HepG2 (cell line): ENCODE results near the gene SLC25A52. TPM values are rescaled to one million over a fixed set of nuclear protein-coding genes. Genes with fewer than 3 reads are reported as not detected.

ENCODE experiments used
- CBX2 ChIP-seq, 2 experiments: fragments of 200-600 bp in 1 of 2; sonication (generic); formaldehyde crosslinking in 1 of 2; IDR thresholded peaks; 2 replicates each; pipeline versions ENCODE4 v1.7.0 to v1.8.1; 2018 to 2022; ENCODE audit warnings: low read depth in 2 of 2, low read length in 1 of 2, mild to moderate bottlenecking in 1 of 2, missing genetic modification reagents in 1 of 2
- ETS1 ChIP-seq: sonication (generic); formaldehyde crosslinking; IDR thresholded peaks from 2 replicates; pipeline ENCODE4 v1.4.0; 2020; ENCODE audit warnings: missing genetic modification reagents
- MED1 ChIP-seq: sonication (generic); formaldehyde crosslinking; IDR thresholded peaks from 2 replicates; pipeline ENCODE4 v1.4.0; 2020; ENCODE audit warnings: missing genetic modification reagents
- MYPOP ChIP-seq: sonication (generic); formaldehyde crosslinking; IDR thresholded peaks from 2 replicates; pipeline ENCODE4 v1.8.1; 2023; ENCODE audit warnings: mild to moderate bottlenecking, moderate library complexity, missing genetic modification reagents
- NFATC3 ChIP-seq: sonication (generic); formaldehyde crosslinking; IDR thresholded peaks from 2 replicates; pipeline ENCODE4 v1.5.1; 2020; ENCODE audit warnings: mild to moderate bottlenecking, missing genetic modification reagents
- PBX2 ChIP-seq: IDR thresholded peaks from 2 replicates; pipeline ENCODE4 v1.6.1; 2016; ENCODE audit warnings: control low read depth
- RFXANK ChIP-seq: IDR thresholded peaks from 2 replicates; pipeline ENCODE4 v1.6.1; 2016
- ZNF562 ChIP-seq: sonication (generic); formaldehyde crosslinking; IDR thresholded peaks from 2 replicates; pipeline ENCODE4 v1.8.0; 2022; ENCODE audit warnings: missing genetic modification reagents, borderline replicate concordance
- polyA plus RNA-seq, 8 experiments: library from polyadenylated mRNA; depleted of rRNA in 3 of 8; stranded (reverse) in 7 of 8; unstranded in 1 of 8; fragments of >200 nt; fragmentation: Illumina TruSeq in 4 of 8; extraction: Trizol in 4 of 8; gene quantifications; 2 replicates each; pipeline versions ENCODE4 v1.2.1 to v1.2.3, GENCODE V29; 2011 to 2016; ENCODE audit warnings: low read depth in 4 of 8, missing spikeins in 1 of 8, mixed read lengths in 1 of 8; ENCODE audit not compliant: insufficient read depth in 1 of 8
- total RNA-seq, 5 experiments: library from RNA; depleted of rRNA; stranded (reverse); fragments of >200 nt; fragmentation: Illumina TruSeq; extraction: Trizol; gene quantifications; 2 replicates each; pipeline ENCODE4 v1.2.3, GENCODE V29; 2016; ENCODE audit warnings: low read depth in 1 of 5
- TF ChIP-seq, protein P1 (sequence below): IDR thresholded peaks from 2 replicates; pipeline ENCODE4 v1.6.1; 2016; ENCODE audit warnings: missing biosample characterization, missing genetic modification reagents, low read depth

Gene SLC25A52
- total and polyA plus RNA-seq, 2 of the 13 experiments (the other 11 are each of a cell fraction or from before 2014, with no cell fraction given) = 0.46 TPM; not detected in 1

GRCh38 chr18:31791817-31792579 lies 31.3 kb upstream of the SLC25A52 start (continued):
- TF ChIP-seq ZNF562 (CRISPR knock-in tag) (no peak), MED1 (CRISPR knock-in tag) (no peak), PBX2 (CRISPR knock-in tag) (no peak), RFXANK (CRISPR knock-in tag) (no peak), ETS1 (CRISPR knock-in tag) (no peak), CBX2 (IDR thresholded peaks at IDR 0.05; ENCODE audit: low read depth, low read length) (no peak), CBX2 (CRISPR knock-in tag; IDR thresholded peaks at IDR 0.05; ENCODE audit: low read depth) (no peak), NFATC3 (CRISPR knock-in tag) (no peak), MYPOP (CRISPR knock-in tag) (no peak)
- TF ChIP-seq, protein P1, sequence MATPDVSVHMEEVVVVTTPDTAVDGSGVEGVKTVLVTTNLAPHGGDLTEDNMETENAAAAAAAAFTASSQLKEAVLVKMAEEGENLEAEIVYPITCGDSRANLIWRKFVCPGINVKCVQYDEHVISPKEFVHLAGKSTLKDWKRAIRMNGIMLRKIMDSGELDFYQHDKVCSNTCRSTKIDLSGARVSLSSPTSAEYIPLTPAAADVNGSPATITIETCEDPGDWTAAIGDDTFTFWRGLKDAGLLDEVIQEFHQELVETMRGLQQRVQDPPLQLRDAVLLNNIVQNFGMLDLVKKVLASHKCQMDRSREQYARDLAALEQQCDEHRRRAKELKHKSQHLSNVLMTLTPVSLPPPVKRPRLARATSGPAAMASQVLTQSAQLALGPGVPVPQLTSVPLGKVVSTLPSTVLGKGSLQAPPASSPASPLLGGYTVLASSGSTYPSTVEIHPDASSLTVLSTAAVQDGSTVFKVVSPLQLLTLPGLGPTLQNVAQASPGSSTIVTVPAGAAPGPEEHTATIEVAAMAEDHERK (CRISPR knock-in tag) = no peak
